NCI-H510A treated with DMSO at 0.1 percent for 48 hours (cell line): ENCODE measurements around the gene FOSL2.

ENCODE experiments used
- DNase-seq: peaks from one replicate; lab custom pipeline; 2025; lab: John Stamatoyannopoulos, UW

The FOSL2 gene

GRCh38 chr2:28375236-28375635 is 17.4 kb upstream of the FOSL2 start:
- no peak for DNase-seq

- no peak for DNase-seq
These were observed 16.7 kb upstream of the FOSL2 start for GRCh38 chr2:28375742-28376631.

GRCh38 chr2:28377195-28377816 is 15.4 kb upstream of the FOSL2 start:
- DNase-seq, result no peak

GRCh38 chr2:28377984-28378678 is 14.5 kb upstream of the FOSL2 start:
- no peak for DNase-seq

GRCh38 chr2:28378679-28379584 is 13.7 kb upstream of the FOSL2 start:
- DNase-seq, result no peak

GRCh38 chr2:28380219-28380618 is 12.4 kb upstream of the FOSL2 start:
- DNase-seq, result no peak

GRCh38 chr2:28381225-28382180 is 11.2 kb upstream of the FOSL2 start:
- DNase-seq, result no peak

GRCh38 chr2:28382755-28383154 is 9.9 kb upstream of the FOSL2 start:
- DNase-seq, result no peak

GRCh38 chr2:28387082-28387960 is 5.3 kb upstream of the FOSL2 start:
- no peak for DNase-seq

GRCh38 chr2:28389399-28390240 is 3.0 kb upstream of the FOSL2 start:
- no peak for DNase-seq

GRCh38 chr2:28390241-28390745 is 2.4 kb upstream of the FOSL2 start:
- peak; percentile 58 for DNase-seq

- DNase-seq, result peak; percentile 52
These were observed 1.7 kb upstream of the FOSL2 start for GRCh38 chr2:28390746-28391563.

GRCh38 chr2:28391564-28392296 is 928 bp upstream of the FOSL2 start:
- peak; percentile 57 for DNase-seq

GRCh38 chr2:28393114-28393836 is 617 bp downstream of the FOSL2 start:
- peak; percentile 24 for DNase-seq

- DNase-seq, result peak; percentile 43
These were observed 1.7 kb downstream of the FOSL2 start for GRCh38 chr2:28394331-28394877.

GRCh38 chr2:28394997-28395333 is 2.3 kb downstream of the FOSL2 start:
- no peak for DNase-seq
